Measurements from ENCODE around the gene TMEM151B. TPM values are rescaled to one million over a fixed set of nuclear protein-coding genes. Genes with fewer than 3 reads are reported as not detected.

TMEM151B gene
- total RNA-seq, 4 donors from 2014 or later = not detected

DNA sequence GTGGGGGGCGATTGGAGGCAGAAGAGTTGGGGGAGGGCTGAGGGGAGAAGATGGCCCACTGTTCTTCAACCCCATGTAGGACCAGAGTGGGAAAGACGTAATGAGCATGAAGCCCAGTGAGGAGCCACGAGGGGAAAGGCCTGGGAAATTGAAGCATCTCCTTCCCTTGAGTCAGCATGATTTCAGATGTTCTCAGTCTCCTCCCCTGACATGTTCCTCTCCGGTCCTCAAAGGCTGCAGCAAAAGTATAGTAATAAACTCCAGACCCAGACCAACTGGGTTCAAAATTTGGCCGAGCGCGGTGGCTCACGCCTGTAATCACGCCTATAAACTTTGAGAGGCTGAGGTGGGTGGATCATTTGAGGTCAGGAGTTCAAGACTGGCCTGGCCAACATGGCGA is 3.0 kb upstream of the TMEM151B start:
- no peak for DNase-seq
- no peaks in the 10 kb centered on the region for H3K9me3 ChIP-seq
- WGBS, 2 donors = 72 to 82% methylated on average over 9 to 10 of the region's 10 CpGs
- TF ChIP-seq POLR2A (IDR thresholded peaks at IDR 0.05) = no peak
- TF ChIP-seq, protein P1, sequence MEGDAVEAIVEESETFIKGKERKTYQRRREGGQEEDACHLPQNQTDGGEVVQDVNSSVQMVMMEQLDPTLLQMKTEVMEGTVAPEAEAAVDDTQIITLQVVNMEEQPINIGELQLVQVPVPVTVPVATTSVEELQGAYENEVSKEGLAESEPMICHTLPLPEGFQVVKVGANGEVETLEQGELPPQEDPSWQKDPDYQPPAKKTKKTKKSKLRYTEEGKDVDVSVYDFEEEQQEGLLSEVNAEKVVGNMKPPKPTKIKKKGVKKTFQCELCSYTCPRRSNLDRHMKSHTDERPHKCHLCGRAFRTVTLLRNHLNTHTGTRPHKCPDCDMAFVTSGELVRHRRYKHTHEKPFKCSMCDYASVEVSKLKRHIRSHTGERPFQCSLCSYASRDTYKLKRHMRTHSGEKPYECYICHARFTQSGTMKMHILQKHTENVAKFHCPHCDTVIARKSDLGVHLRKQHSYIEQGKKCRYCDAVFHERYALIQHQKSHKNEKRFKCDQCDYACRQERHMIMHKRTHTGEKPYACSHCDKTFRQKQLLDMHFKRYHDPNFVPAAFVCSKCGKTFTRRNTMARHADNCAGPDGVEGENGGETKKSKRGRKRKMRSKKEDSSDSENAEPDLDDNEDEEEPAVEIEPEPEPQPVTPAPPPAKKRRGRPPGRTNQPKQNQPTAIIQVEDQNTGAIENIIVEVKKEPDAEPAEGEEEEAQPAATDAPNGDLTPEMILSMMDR (IDR thresholded peaks at IDR 0.05) = no peak
- H3K27ac ChIP-seq = no peak overlapping the region
- intact Hi-C loops (cut with DNase I) = loop anchor here (5.0 kb wide), 1 partner anchor 70 kb away; no protein-coding TSS in a partner anchor
- no peak overlapping the region for H3K4me3 ChIP-seq
- H3K4me1 ChIP-seq = peaks cover 26 to 50% (median 35%) of the 10 kb centered on the region in 3 donors
- H3K36me3 ChIP-seq = no peaks in the 10 kb centered on the region
- H3K27me3 ChIP-seq = peaks cover 0 to 43% (median 8%) of the 10 kb centered on the region in 4 donors

DNA sequence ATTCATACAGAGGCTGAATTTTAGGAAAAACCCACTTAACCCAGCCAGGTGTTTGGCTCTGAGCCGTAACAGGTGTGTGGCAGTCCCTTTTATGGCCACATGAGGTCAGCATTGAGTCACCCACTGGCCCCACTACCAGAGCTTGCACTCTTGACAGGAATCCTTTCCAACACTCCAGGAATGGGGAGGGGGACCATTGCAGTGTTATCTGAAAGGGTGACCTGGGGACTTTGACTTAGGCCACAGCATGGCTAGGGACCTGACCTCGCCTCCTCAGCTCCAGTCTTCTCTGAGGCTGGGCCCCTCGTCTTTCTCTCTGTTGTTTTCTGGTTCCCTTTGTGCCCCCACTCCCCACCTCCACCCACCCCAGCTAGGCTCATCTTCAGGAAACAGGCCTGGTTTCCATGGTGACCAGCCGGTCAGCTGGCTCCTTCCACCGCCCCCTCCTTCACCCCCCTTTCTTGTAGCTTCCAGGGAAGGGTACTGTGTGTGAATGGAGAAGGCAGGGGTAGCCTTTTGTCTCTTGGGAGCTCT is 2.1 kb upstream of the TMEM151B start:
- no peak for DNase-seq
- Histone ChIP-seq H3K27ac (no peak overlapping the region), H3K36me3 (no peaks in the 10 kb centered on the region), H3K9me3 (no peaks in the 10 kb centered on the region), H3K4me1 (peaks cover 17 to 41% (median 30%) of the 10 kb centered on the region in 3 donors), H3K27me3 (peaks cover 0 to 52% (median 9%) of the 10 kb centered on the region in 4 donors), H3K4me3 (no peak overlapping the region)
- TF ChIP-seq, protein P1 (IDR thresholded peaks at IDR 0.05) = peak; percentile 86 to 93 (median 90)
- no peak for TF ChIP-seq POLR2A (IDR thresholded peaks at IDR 0.05)
- WGBS, 2 donors = 0 to 31% methylated on average over 3 to 5 of the region's 5 CpGs
- intact Hi-C loops (cut with DNase I) = loop anchor here (5.0 kb wide), 1 partner anchor 69 kb away; no protein-coding TSS in a partner anchor

DNA sequence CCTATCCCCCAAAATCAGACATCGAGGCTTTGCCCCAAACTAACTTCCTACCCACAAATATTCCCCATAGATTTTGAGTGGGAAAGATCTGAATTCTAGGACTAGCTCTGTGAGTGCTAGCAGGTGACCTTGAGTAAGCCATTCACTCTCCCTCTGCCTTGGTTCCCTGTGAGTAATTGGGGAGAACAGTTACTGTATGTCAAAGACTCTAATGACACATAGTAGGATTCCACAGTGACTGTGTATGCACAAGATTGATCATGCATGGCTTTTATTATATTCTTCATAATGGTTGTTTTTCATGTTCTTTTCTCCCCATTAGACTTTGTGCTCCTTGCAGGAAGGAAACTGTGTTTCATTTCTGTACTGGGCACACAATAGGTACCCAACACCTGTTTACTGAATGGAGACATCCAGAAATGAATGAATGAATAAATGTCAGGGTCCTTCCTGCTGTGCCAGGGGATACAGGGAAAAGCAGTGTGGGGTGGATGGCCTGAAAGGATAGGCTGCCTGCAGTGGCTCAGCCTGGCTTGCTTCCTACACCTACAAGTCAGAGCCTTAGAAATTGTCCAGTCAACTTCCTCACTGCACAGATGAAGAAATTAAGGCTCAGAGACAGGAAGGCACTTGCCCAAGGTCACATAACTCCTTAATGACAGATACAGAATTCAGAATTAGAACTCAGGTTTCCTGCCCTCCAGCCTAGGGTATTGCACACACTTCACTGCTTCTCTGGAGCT is 901 bp upstream of the TMEM151B start:
- intact Hi-C loops (cut with DNase I) = loop anchor here (5.0 kb wide), 1 partner anchor 68 kb away; no protein-coding TSS in a partner anchor
- DNase-seq = no peak
- peaks cover 0 to 64% (median 10%) of the 10 kb centered on the region in 4 donors for H3K27me3 ChIP-seq

DNA sequence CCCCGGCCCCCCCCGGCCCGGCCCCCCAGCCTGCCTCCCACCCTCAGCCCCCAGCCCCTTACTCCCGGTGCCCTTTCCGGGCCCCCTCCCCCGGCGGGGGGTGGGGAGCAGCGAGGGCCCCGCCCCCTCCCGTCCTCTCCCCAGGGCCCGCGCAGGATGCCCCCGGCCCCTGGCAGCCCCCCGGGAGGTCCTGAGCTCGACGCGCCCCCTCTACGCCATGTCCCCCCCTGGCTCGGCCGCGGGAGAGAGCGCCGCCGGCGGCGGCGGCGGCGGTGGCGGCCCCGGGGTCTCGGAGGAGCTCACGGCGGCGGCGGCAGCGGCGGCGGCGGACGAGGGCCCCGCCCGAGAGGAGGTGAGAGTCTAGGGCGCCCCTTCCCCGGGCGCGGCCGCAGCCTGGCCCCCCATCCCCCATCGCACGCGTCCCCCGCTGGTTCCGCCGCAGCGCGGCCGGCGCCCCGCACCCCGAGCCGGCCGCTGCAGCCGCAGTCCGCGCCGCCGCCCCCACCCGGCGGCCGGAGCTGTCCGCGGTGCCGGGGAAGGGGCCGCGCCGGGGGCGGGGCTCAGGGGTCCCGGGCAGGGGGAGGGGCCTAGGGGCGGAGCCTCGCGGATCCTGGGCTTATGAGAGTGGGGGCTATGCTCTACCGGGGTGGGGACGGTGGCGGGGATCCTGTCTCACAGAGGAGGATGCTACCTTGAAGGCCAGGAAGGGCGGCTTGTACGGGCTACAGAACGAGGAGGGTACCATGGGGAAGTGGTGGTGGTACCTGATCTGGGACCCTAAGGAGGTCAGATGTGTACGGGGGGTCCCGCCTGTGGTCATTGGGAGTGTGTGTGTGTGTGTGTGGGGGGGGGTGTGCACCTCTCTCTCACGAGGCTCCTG is 516 bp downstream of the TMEM151B start:
- 0 to 13% methylated on average over 1 to 4 of the region's 90 CpGs for WGBS, 2 donors
- no peak for DNase-seq
- intact Hi-C loops (cut with DNase I) = no loop called here
- Histone ChIP-seq H3K4me3 (peak overlapping the region in 3 of 4 donors; percentile 26 to 68 (median 50)), H3K36me3 (no peaks in the 10 kb centered on the region), H3K4me1 (peaks cover 3 to 21% (median 13%) of the 10 kb centered on the region in 3 donors), H3K27ac (no peak overlapping the region), H3K27me3 (peaks cover 0 to 78% (median 10%) of the 10 kb centered on the region in 4 donors), H3K9me3 (no peaks in the 10 kb centered on the region)
- TF ChIP-seq POLR2A (IDR thresholded peaks at IDR 0.05) = no peak
- TF ChIP-seq, protein P1 (IDR thresholded peaks at IDR 0.05) = no peak

More for the DNA sequence above, 901 bp upstream of the TMEM151B start:
- TF ChIP-seq, protein P1 (IDR thresholded peaks at IDR 0.05) = no peak
- TF ChIP-seq POLR2A (IDR thresholded peaks at IDR 0.05) = no peak
- 60 to 86% methylated on average over 1 of the region's 1 CpG for WGBS, 2 donors
- no peak overlapping the region for H3K27ac ChIP-seq
- no peaks in the 10 kb centered on the region for H3K36me3 ChIP-seq
- H3K9me3 ChIP-seq = no peaks in the 10 kb centered on the region
- H3K4me1 ChIP-seq = peaks cover 6 to 29% (median 18%) of the 10 kb centered on the region in 3 donors
- no peak overlapping the region for H3K4me3 ChIP-seq
